ENCODE measurements around the gene MS4A4E.

MS4A4E gene

DNA sequence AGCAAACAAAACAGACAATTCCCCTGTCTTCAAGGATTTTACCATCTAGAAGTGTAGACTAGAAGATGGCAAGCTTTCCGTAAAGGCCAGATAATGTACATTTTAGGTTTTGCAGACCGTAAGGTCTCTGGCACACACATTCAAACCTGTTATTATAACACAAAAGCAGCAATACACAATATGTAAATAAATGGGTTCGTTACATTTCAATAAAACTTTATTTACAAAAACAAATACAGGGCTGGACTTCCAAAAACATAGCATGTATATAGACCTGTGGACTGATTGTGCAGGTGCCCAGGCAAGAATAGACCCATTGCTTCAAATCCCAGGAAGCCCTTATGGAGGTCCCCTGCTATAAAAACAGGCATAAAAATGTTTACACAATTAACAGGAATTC is 33.0 kb downstream of the MS4A4E start:
- Histone ChIP-seq H3K4me3 (ENCODE audit: low read length) (no peak overlapping the region), H3K9me2 (replicated peaks; ENCODE audit: control insufficient read depth, low read length) (no peaks in the 10 kb centered on the region), H3K4me1 (ENCODE audit: control insufficient read depth, low read length) (no peaks in the 10 kb centered on the region), H3K27ac (ENCODE audit: low read depth, low read length) (no peak overlapping the region), H3F3A (ENCODE audit: control insufficient read depth, insufficient read depth) (no peaks in the 10 kb centered on the region), H3K27me3 (ENCODE audit: control insufficient read depth, low read length) (no peaks in the 10 kb centered on the region; the same call in 1 of the 2 replicates), H3K79me2 (ENCODE audit: control insufficient read depth, low read length) (no peaks in the 10 kb centered on the region), H4K20me1 (ENCODE audit: control insufficient read depth, insufficient read depth, low read depth, low read length) (no peaks in the 10 kb centered on the region), H3K9me3 (ENCODE audit: control insufficient read depth, insufficient read depth, low read length) (no peaks in the 10 kb centered on the region), H3K36me3 (ENCODE audit: control insufficient read depth, low read length) (no peaks in the 10 kb centered on the region), H3K4me2 (ENCODE audit: low read length) (no peak overlapping the region)
- TF ChIP-seq CTCF (IDR thresholded peaks at IDR 0.05; ENCODE audit: low read depth, low read length, poor library complexity, severe bottlenecking) (no peak), EZH2phosphoT487 (IDR thresholded peaks at IDR 0.05; ENCODE audit: borderline replicate concordance, low read length) (no peak)

GRCh38 chr11:60208951-60209350 is 34.0 kb downstream of the MS4A4E start:
- Histone ChIP-seq H3K9me2 (replicated peaks; ENCODE audit: control insufficient read depth, low read length) (no peaks in the 10 kb centered on the region), H3K79me2 (ENCODE audit: control insufficient read depth, low read length) (no peaks in the 10 kb centered on the region), H3K9me3 (ENCODE audit: control insufficient read depth, insufficient read depth, low read length) (no peaks in the 10 kb centered on the region), H3K4me3 (ENCODE audit: low read length) (no peak overlapping the region), H3K36me3 (ENCODE audit: control insufficient read depth, low read length) (no peaks in the 10 kb centered on the region), H3K4me1 (ENCODE audit: control insufficient read depth, low read length) (no peaks in the 10 kb centered on the region), H3K27me3 (ENCODE audit: control insufficient read depth, low read length) (no peaks in the 10 kb centered on the region; the same call in 1 of the 2 replicates), H3K4me2 (ENCODE audit: low read length) (no peak overlapping the region), H3F3A (ENCODE audit: control insufficient read depth, insufficient read depth) (no peaks in the 10 kb centered on the region), H4K20me1 (ENCODE audit: control insufficient read depth, insufficient read depth, low read depth, low read length) (no peaks in the 10 kb centered on the region), H3K27ac (ENCODE audit: low read depth, low read length) (no peak overlapping the region)
- TF ChIP-seq EZH2phosphoT487 (IDR thresholded peaks at IDR 0.05; ENCODE audit: borderline replicate concordance, low read length) (no peak), CTCF (IDR thresholded peaks at IDR 0.05; ENCODE audit: low read depth, low read length, poor library complexity, severe bottlenecking) (no peak)

GRCh38 chr11:60208146-60208895 is 34.6 kb downstream of the MS4A4E start:
- Histone ChIP-seq H3K36me3 (ENCODE audit: control insufficient read depth, low read length) (no peaks in the 10 kb centered on the region), H3K4me2 (ENCODE audit: low read length) (no peak overlapping the region), H3K4me1 (ENCODE audit: control insufficient read depth, low read length) (no peaks in the 10 kb centered on the region), H3K9me2 (replicated peaks; ENCODE audit: control insufficient read depth, low read length) (no peaks in the 10 kb centered on the region), H3K27ac (ENCODE audit: low read depth, low read length) (no peak overlapping the region), H3K9me3 (ENCODE audit: control insufficient read depth, insufficient read depth, low read length) (no peaks in the 10 kb centered on the region), H3K79me2 (ENCODE audit: control insufficient read depth, low read length) (no peaks in the 10 kb centered on the region), H3K27me3 (ENCODE audit: control insufficient read depth, low read length) (no peaks in the 10 kb centered on the region; the same call in 1 of the 2 replicates), H3K4me3 (ENCODE audit: low read length) (no peak overlapping the region), H3F3A (ENCODE audit: control insufficient read depth, insufficient read depth) (no peaks in the 10 kb centered on the region), H4K20me1 (ENCODE audit: control insufficient read depth, insufficient read depth, low read depth, low read length) (no peaks in the 10 kb centered on the region)
- no peak for TF ChIP-seq CTCF (IDR thresholded peaks at IDR 0.05; ENCODE audit: low read depth, low read length, poor library complexity, severe bottlenecking)

Data from DOHH2 (cell line).